ENCODE results near the gene GRIP2. TPM values are rescaled to one million over a fixed set of nuclear protein-coding genes. Genes with fewer than 3 reads are reported as not detected.

Gene GRIP2
- polyA plus RNA-seq, 3 donors = not detected

DNA sequence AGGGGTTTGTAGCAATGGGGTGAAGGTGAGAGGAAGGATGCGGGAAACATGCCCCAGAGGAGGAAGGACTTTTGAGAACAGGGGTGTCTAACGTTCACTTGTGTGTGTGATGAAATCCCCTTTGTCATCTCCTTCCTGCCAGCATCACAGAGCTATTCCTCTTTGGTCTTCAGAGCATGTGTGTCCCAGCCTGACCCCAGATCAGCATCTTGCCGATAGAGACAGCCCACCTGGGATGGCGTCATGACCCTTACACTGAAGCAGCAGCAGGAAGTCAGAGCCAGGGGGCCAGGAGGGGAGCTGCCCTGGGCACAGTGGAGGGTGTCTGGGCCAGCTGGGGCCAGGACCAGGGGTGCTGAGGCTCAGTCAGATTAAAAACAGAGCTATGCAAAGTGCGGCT, 29.9 kb upstream of the GRIP2 start:
- Histone ChIP-seq H3K4me1 (ENCODE audit: control insufficient read depth in 1 of 2, insufficient read depth in 2 of 2, low read length in 2 of 2) (peaks cover 0 to 4% of the 10 kb centered on the region in 2 donors), H4K20me1 (ENCODE audit: insufficient read depth, low read length) (no peaks in the 10 kb centered on the region), H3K36me3 (replicated peaks in 1 of 2; ENCODE audit: control insufficient read depth in 1 of 2, insufficient read depth in 2 of 2, low read length in 2 of 2) (no peaks in the 10 kb centered on the region), H2AFZ (ENCODE audit: insufficient read depth, low read depth, low read length, poor library complexity, severe bottlenecking) (no peak overlapping the region), H3K4me2 (replicated peaks; ENCODE audit: extremely low read depth, low read length, poor library complexity, severe bottlenecking) (no peak overlapping the region), H3K9me3 (replicated peaks in 1 of 2; ENCODE audit: control insufficient read depth in 1 of 2, insufficient read depth in 1 of 2, low read length in 2 of 2) (no peaks in the 10 kb centered on the region), H3K27ac (ENCODE audit: low read depth in 1 of 2, low read length in 2 of 2) (no peak overlapping the region), H3K79me2 (ENCODE audit: insufficient read depth, low read length) (no peaks in the 10 kb centered on the region), H3K9ac (ENCODE audit: insufficient read depth, low read length, poor library complexity, severe bottlenecking) (no peak overlapping the region), H3K4me3 (replicated peaks in 1 of 3; ENCODE audit: low read depth in 2 of 3, low read length in 3 of 3) (no peak overlapping the region), H3K27me3 (ENCODE audit: control insufficient read depth in 2 of 2, insufficient read depth in 2 of 2, low read length in 2 of 2) (no peaks in the 10 kb centered on the region)
- no peak for DNase-seq
- Mint-ChIP-seq H3K9me3 (no peaks in the 10 kb centered on the region), H3K27ac (no peak overlapping the region), H3K4me1 (peaks cover 9% of the 10 kb centered on the region), H3K36me3 (no peaks in the 10 kb centered on the region), H3K27me3 (ENCODE audit: low read depth in 3 of 3) (peaks cover 3 to 12% (median 11%) of the 10 kb centered on the region in 3 donors), H3K4me3 (no peak overlapping the region)
- 0% methylated on average over 2 of the region's 5 CpGs for WGBS (ENCODE audit: insufficient coverage)
- intact Hi-C loops (cut with micrococcal nuclease) = no loop called here
- TF ChIP-seq, protein P1, sequence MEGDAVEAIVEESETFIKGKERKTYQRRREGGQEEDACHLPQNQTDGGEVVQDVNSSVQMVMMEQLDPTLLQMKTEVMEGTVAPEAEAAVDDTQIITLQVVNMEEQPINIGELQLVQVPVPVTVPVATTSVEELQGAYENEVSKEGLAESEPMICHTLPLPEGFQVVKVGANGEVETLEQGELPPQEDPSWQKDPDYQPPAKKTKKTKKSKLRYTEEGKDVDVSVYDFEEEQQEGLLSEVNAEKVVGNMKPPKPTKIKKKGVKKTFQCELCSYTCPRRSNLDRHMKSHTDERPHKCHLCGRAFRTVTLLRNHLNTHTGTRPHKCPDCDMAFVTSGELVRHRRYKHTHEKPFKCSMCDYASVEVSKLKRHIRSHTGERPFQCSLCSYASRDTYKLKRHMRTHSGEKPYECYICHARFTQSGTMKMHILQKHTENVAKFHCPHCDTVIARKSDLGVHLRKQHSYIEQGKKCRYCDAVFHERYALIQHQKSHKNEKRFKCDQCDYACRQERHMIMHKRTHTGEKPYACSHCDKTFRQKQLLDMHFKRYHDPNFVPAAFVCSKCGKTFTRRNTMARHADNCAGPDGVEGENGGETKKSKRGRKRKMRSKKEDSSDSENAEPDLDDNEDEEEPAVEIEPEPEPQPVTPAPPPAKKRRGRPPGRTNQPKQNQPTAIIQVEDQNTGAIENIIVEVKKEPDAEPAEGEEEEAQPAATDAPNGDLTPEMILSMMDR (IDR thresholded peaks at IDR 0.05) = no peak

- H3K36me3 Mint-ChIP-seq = no peaks in the 10 kb centered on the region
- no peak for DNase-seq
- peaks cover 9% of the 10 kb centered on the region for H3K4me1 Mint-ChIP-seq
- H3K9ac ChIP-seq (ENCODE audit: insufficient read depth, low read length, poor library complexity, severe bottlenecking) = no peak overlapping the region
- no peak overlapping the region for H3K4me3 ChIP-seq (replicated peaks in 1 of 3; ENCODE audit: low read depth in 2 of 3, low read length in 3 of 3)
- H3K79me2 ChIP-seq (ENCODE audit: insufficient read depth, low read length) = no peaks in the 10 kb centered on the region
- TF ChIP-seq, protein P1 (IDR thresholded peaks at IDR 0.05) = no peak
- peaks cover 0 to 4% of the 10 kb centered on the region in 2 donors for H3K4me1 ChIP-seq (ENCODE audit: control insufficient read depth in 1 of 2, insufficient read depth in 2 of 2, low read length in 2 of 2)
- H3K4me2 ChIP-seq (replicated peaks; ENCODE audit: extremely low read depth, low read length, poor library complexity, severe bottlenecking) = no peak overlapping the region
- intact Hi-C loops (cut with micrococcal nuclease) = no loop called here
- no peaks in the 10 kb centered on the region for H3K27me3 ChIP-seq (ENCODE audit: control insufficient read depth in 2 of 2, insufficient read depth in 2 of 2, low read length in 2 of 2)
- H3K9me3 Mint-ChIP-seq = no peaks in the 10 kb centered on the region
- H3K27ac ChIP-seq (ENCODE audit: low read depth in 1 of 2, low read length in 2 of 2) = no peak overlapping the region
- no peaks in the 10 kb centered on the region for H4K20me1 ChIP-seq (ENCODE audit: insufficient read depth, low read length)
- H3K27me3 Mint-ChIP-seq (ENCODE audit: low read depth in 3 of 3) = peaks cover 3 to 12% (median 11%) of the 10 kb centered on the region in 3 donors
- no peaks in the 10 kb centered on the region for H3K36me3 ChIP-seq (replicated peaks in 1 of 2; ENCODE audit: control insufficient read depth in 1 of 2, insufficient read depth in 2 of 2, low read length in 2 of 2)
- H3K9me3 ChIP-seq (replicated peaks in 1 of 2; ENCODE audit: control insufficient read depth in 1 of 2, insufficient read depth in 1 of 2, low read length in 2 of 2) = no peaks in the 10 kb centered on the region
- WGBS (ENCODE audit: insufficient coverage) = 48% methylated on average over 5 of the region's 11 CpGs
- peak overlapping the region in 1 of 7 donors; percentile 3 for H3K27ac Mint-ChIP-seq
- H3K4me3 Mint-ChIP-seq = no peak overlapping the region
- no peak overlapping the region for H2AFZ ChIP-seq (ENCODE audit: insufficient read depth, low read depth, low read length, poor library complexity, severe bottlenecking)
These were observed 29.4 kb upstream of the GRIP2 start for GRCh38 chr3:14569474-14570000.

Measured in CD14-positive monocyte (primary cell).